H7 (cell line): ENCODE data around the gene SAP30L. TPM values are rescaled to one million over a fixed set of nuclear protein-coding genes. Genes with fewer than 3 reads are reported as not detected.
A peak's percentile ranks its signal among the peaks of the same experiment; 100 is the strongest.

Experiments used
- DNase-seq: peaks from one replicate; pipeline ENCODE4 v3.0.0; 2012
- H3K27me3 ChIP-seq: 2 replicates; pipeline ENCODE4 v1.6.0; 2011; ENCODE audit warnings: mild to moderate bottlenecking, low read length; ENCODE audit not compliant: control insufficient read depth, insufficient read depth
- H3K36me3 ChIP-seq: replicated peaks from 2 replicates; pipeline ENCODE4 v1.5.1; 2011; ENCODE audit warnings: low read length; ENCODE audit not compliant: control insufficient read depth, insufficient read depth
- H3K4me3 ChIP-seq: 2 replicates; pipeline ENCODE4 v1.5.1; 2011; ENCODE audit warnings: low read depth, mild to moderate bottlenecking, control low read depth, low read length, moderate library complexity; ENCODE audit not compliant: insufficient read depth
- total RNA-seq: library from RNA; depleted of rRNA; stranded (reverse); fragments of >200 nt; shearing (Covaris generic); gene quantifications from 2 replicates; pipeline ENCODE4 v1.2.3, GENCODE V29; 2014

SAP30L gene
- total RNA-seq, 1 experiment from 2014 or later, result 14.3 TPM

DNA sequence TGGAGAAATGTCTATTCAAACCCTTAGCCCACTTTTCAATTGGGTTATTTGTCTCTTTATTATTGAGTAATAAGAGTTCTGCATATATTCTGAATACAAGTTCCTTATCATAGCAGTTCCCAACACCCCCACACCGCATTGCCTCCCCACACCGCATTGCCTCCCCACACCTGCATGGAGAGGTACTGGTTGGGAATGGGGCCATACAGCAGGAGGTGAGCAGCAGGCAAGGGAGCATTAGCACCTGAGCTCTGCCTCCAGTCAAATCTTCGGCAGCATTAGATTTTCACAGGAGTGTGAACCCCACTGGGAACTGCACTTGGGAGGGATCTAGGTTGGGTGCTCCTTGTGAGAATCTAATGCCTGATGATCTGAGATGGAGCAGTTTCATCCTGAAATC, 10.6 kb upstream of the SAP30L start:
- H3K36me3 ChIP-seq, result peaks cover 6% of the 10 kb centered on the region
- H3K27me3 ChIP-seq, result no peaks in the 10 kb centered on the region
- no peak for DNase-seq
- H3K4me3 ChIP-seq, result no peak overlapping the region

DNA sequence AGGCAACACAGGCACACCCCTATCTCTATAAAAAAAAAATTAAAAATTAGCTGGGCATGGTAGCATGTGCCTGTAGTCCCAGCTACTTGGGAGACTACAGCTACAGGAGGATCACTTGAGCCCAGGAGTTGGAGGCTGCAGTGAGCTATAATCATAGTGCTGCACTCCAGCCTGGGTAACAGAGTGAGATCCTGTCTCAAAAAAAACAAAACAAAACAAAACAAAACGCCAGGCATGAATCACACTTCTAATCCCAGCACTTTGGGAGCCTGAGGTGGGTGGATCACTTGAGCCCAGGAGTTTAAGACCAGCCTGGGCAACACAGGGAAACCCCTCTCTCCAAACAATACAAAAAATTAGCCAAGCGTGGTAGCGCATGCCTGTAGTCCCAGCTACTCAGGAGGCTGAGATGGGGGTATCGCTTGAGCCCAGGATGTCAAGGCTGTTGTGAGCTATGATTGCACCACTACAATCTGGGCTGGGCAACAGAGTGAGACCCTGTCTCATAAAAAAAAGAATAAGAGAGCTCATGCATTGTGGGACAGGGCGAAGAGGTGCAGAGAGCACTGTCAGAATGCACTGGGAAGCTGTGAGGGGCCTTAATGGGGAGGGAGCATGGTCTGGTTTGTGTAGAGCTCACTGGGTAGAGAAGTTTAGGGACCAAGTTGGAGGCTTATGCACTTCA, 8.4 kb upstream of the SAP30L start:
- H3K36me3 ChIP-seq, result peaks cover 8% of the 10 kb centered on the region
- no peak overlapping the region for H3K4me3 ChIP-seq
- no peaks in the 10 kb centered on the region for H3K27me3 ChIP-seq
- no peak for DNase-seq

DNA sequence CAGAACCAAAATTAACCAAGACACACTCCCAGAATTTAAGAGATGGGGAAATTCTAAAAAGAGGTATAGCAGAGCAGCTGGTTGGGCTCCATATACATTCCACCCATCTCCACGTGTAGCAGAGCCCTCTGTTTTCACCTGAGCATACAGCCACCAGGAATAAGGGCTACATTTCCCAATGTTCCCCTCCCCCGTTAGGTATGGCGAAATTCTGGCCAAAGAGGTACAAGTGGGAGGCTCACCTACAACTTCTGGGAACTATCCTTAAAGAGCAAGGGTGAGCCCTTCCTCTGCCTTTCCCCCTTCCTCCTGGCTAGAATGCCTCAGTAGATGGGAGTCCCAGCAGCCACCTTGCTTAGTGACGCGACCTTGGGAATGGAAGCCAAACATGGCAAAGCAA, 5.3 kb upstream of the SAP30L start:
- Histone ChIP-seq H3K27me3 (no peaks in the 10 kb centered on the region), H3K36me3 (peaks cover 8% of the 10 kb centered on the region), H3K4me3 (no peak overlapping the region)
- no peak for DNase-seq

DNA sequence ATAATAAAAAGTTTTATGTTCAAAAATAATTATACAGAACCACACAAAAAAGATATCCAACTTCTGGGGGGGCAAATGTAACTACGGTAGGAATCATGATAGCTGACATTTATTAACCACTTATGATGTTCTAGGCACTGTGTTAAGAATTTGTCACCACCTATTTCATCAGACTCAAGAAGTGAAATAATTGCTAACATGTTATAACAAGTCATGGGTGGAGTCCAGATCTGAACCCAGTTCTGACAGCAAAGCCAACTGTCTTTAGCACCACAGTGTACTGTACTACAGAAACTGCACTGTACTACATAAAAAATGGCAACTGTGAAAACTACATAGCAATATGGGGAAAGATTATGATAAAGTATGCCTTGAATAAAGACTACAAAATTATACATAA, 3.0 kb upstream of the SAP30L start:
- DNase-seq, result no peak
- H3K4me3 ChIP-seq, result no peak overlapping the region
- H3K27me3 ChIP-seq, result peaks cover 2% of the 10 kb centered on the region; the same call in 1 of the 2 replicates
- H3K36me3 ChIP-seq, result peaks cover 4% of the 10 kb centered on the region

DNA sequence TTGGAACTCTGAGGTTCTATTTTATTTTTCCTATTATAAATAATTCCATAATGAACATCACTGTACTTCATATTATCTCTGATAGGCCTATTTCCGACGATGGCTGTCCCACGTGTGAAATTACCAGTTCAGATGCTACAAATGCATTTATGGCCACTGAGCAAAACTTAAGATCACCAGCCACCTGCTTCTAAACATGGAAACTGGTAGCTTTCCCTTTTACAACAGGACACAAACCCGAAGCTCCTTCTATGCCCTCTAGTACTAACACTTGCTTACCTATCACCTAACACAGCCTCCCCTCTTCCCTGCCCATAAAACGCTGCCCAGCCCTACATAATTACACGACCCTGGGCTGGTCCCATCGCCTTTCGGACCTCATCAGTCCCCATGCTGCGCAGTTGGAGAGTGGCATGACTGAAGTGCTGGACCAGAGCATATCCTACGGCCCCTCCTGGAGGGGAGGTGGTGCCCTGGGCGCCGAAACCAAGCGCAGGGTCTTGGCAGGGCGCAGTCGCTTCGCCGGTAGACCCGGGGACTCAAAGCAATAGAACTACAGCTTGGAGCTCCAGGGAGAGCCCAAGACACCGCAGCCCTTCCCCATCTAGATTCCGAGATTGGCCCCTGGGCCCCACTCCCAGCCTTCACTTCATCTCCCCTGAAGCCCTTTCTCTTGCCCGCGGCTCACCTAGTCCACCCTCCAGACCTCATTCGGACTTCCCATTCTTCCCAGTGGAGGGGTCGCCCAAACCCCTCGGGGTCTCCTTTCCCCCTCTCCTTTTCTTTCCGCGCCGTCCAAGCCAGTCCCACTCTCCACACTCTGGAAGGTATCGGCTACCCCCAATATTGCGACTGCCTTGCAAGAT, 1.0 kb upstream of the SAP30L start:
- H3K36me3 ChIP-seq, result peaks cover 1% of the 10 kb centered on the region; the same call in 1 of the 2 replicates
- DNase-seq, result peak; percentile 73
- peak overlapping the region; percentile 75 for H3K4me3 ChIP-seq
- peaks cover 2% of the 10 kb centered on the region; the same call in 1 of the 2 replicates for H3K27me3 ChIP-seq

DNA sequence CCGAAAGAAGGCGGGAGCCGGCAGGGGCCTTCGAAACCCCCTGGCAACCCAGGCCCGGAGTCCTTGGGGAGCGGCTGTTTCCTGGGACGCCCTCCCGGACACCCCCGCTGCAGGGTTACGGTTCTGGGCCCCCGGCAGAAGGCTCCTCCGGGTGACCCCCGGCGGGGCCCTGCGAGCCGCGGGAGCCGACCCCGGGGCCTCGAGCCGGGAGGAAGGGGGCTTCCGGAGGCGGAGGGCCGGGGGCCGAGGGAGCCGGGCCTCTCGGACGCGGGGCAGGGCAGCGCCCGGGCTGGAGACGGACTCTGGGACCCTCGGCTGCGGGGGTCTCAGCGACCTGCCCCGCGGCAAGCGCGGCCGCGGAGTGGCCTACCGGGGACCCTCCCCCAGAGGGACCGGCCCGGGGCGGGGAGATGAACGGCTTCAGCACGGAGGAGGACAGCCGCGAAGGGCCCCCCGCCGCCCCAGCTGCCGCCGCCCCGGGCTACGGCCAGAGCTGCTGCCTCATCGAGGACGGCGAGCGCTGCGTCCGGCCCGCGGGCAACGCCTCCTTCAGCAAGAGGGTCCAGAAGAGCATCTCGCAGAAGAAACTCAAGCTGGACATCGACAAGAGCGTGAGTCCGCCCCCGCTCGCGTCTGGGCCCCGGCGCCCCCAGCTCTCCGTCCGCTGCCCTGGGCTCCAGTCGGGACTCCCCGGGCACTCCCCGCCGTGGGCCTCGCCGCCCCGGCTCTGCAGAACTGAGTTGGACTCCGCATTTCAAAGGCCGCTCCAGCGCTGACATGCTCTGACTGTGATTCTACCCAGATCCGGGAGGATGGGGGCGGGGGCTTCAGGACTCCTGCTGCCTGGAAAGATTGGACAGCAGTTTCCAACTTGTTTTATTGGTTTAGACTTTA, 645 bp downstream of the SAP30L start:
- peak; percentile 87 for DNase-seq
- peaks cover 2% of the 10 kb centered on the region for H3K36me3 ChIP-seq
- peaks cover 2% of the 10 kb centered on the region; the same call in 1 of the 2 replicates for H3K27me3 ChIP-seq
- H3K4me3 ChIP-seq, result peak overlapping the region; percentile 75

DNA sequence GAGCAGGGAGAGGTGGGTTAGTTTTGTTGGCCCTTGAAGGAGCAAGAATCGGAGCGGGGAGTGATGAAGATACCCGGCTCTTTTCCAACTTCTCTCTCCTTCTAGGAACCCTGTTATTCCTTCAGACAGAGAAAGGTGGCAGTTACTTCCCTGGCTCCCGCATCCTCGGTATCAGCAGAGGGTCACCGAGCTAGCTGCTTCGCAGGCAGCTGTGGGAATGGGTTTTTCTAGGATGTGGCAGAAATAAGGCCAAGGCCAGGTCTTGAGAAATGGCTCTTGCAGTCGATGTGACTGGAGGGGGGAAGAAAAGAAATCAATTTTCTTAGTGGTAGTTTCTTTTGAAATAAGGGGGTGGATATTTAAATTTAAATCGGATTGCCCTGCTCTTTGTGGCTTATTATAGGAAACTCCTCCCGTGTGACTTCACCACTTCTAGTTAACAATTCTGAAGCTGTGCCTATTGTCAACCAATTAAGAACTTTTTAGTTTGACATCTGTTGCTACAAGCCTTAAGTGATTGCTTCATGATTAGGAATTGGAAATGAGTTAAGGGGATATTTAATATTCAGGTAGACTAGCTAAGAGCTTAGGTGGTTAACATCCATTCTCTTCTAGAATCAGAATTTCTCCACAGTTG, 1.4 kb downstream of the SAP30L start:
- peaks cover 2% of the 10 kb centered on the region; the same call in 1 of the 2 replicates for H3K27me3 ChIP-seq
- H3K4me3 ChIP-seq, result peak overlapping the region; percentile 75
- H3K36me3 ChIP-seq, result peaks cover 4% of the 10 kb centered on the region
- peak; percentile 58 for DNase-seq

DNA sequence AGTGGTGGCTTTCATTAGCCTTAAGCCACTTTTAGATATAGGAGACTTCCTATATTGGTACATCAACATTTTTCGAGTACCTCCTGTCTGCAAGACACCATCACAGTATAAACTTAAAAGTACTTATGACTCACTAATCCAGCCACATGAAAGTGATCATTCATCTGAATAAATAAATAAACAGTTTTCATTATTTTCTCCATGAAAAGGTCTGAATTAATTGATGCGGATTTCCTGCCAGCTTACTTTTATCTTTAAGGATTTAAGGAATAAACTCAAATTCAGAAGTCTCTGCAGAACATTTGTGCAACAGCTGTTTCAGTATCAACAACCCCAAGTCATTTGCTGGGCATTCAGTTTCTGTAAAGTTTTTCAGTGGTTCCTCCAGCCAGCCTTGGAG, 4.0 kb downstream of the SAP30L start:
- Histone ChIP-seq H3K36me3 (peaks cover 6% of the 10 kb centered on the region), H3K4me3 (no peak overlapping the region), H3K27me3 (peaks cover 2% of the 10 kb centered on the region; the same call in 1 of the 2 replicates)
- no peak for DNase-seq

DNA sequence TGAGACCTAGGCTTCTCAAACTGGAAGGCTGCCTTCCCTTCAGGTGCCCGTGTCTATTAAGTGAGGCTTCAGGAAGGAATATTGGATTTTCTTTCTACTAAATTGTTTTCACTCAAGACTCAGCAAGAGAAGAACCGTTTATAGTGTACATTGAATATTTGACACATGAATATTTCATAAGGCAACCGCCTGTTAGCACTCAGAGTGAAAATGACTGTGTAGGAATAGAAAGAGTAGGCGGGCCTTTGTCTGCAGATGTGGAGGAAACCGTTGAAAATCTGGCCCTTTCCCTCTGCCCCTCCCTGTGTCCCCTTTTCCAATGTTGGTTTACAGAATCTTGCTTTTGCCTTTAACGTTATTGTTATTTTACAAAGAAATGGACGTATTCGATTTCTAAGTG, 6.2 kb downstream of the SAP30L start:
- DNase-seq, result no peak
- Histone ChIP-seq H3K36me3 (peaks cover 16% of the 10 kb centered on the region), H3K27me3 (peaks cover 1% of the 10 kb centered on the region; the same call in 1 of the 2 replicates), H3K4me3 (no peak overlapping the region)

DNA sequence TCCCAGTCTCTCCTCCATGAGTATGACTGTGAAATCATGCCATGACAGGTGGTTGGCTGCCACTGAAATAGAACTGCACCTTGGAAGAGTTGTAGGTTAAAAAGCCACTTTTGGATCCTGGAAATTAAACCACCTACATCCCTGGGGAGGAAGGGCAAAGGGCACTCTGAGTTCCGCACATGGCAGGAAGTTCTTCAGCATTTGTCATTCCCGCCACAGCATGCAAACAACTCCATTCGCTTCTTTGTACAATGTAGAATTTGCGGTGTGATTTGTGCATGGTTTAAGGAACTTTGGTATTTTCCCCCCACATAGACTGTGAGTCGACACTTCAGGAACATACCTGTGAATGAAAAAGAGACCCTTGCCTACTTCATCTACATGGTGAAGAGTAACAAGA, 9.8 kb downstream of the SAP30L start:
- no peak for DNase-seq
- Histone ChIP-seq H3K27me3 (no peaks in the 10 kb centered on the region), H3K4me3 (no peak overlapping the region), H3K36me3 (peaks cover 16% of the 10 kb centered on the region)

DNA sequence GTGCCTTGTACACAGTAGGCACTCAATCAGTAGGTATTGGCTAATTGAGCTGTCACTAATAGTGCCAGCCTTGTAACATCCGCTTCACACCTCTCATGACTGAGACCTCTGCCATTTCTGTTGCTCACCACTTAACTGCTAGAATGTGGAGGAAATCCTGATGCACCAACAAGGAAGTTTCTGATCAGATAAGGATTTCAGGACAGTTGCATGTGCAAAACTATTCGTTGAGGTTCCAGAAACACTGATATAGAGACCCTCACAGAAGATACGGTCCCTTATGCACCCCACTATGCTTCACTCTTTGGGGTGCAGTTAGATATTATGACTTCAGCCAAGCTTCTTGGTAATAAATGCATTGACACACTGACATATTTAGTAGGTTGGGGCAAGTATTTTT, 10.7 kb downstream of the SAP30L start:
- Histone ChIP-seq H3K36me3 (peaks cover 14% of the 10 kb centered on the region), H3K4me3 (no peak overlapping the region), H3K27me3 (no peaks in the 10 kb centered on the region)
- DNase-seq, result no peak

DNA sequence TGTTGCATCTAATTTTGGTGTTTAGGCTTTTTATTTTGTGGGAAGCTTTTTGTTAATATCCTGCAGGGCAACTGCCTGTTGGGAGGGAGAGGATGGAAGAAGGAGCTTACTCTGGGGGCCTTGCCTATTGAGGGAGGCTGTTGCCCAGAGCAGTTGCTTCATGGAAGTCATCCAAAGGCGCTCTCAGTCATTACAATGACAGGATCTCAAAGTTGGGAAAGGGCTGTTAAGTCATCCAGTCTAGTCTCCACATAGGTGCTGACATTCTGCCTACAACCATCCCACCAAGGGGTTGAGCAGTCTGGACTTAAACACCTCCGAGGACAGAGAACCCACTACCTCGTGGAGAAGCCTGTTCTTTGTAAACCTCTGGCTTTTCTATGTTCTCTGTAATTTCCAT, 13.2 kb downstream of the SAP30L start:
- DNase-seq, result no peak
- H3K4me3 ChIP-seq, result no peak overlapping the region
- peaks cover 9% of the 10 kb centered on the region for H3K36me3 ChIP-seq
- no peaks in the 10 kb centered on the region for H3K27me3 ChIP-seq

DNA sequence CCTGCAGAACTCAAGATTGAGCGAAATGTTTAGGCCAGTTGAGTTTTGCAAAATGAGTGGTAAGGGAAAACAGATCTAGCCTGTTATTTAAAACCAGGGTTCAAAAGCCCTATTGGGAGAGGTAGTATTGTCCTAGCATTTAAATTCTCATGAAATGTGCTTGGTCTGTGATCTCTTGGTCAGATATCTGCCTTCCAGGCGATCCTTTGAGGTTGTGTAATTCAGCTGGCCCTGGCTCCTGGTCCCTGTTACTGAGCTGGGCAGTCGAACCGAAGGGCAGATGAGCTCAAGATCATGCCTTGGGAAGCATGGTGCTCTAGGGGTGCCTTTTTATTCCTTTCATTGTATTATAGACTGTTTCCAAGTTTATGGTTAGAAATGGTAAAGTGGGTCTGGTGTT, 14.4 kb downstream of the SAP30L start:
- peaks cover 9% of the 10 kb centered on the region for H3K36me3 ChIP-seq
- no peak overlapping the region for H3K4me3 ChIP-seq
- no peak for DNase-seq
- no peaks in the 10 kb centered on the region for H3K27me3 ChIP-seq

DNA sequence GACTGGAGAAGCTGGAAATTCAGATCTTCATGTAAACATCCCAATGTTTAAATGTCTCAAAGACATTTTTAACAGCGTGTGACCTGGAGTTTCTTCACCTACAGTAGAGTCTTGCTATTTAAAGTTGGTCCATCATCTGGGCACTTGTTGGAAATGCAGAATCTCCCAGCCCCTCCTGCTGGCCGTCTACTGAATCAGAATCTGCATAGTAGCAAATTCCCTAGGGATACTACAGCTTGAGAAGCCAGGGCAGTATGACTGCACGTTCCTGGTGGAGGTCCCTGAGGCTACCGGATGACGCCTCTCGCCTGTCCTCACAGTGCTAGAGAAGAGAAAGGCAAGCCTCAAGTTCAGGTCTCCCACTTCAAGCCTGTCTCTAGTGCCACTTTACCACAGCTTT, 15.7 kb downstream of the SAP30L start:
- DNase-seq, result no peak
- Histone ChIP-seq H3K4me3 (no peak overlapping the region), H3K36me3 (peaks cover 3% of the 10 kb centered on the region), H3K27me3 (peaks cover 5% of the 10 kb centered on the region)
